ENCODE measurements around the gene ACAP2.

ACAP2 gene

DNA sequence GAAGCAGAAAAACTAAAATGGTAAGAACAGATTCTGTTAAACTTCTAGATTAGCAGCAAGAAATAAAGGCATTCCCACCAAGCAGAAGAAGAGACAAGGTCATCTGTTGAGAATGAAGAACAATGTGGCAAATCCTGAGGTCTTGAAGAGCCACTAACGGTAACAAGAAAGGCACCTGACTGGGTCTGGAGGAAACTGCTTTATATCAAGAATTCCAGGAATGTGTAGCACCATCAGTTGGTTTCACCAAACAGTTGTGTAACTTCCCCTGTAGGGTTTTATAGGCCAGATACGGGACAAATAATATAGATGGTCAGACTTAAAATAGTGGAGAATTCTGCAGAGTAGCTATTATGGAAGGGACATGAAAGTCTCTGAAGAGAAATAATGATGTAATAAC, 57.3 kb downstream of the ACAP2 start:
- H3K18ac ChIP-seq (ENCODE audit: low read length) = no peak overlapping the region
- peak overlapping the region; percentile 39 for H3K27ac ChIP-seq (ENCODE audit: low read depth, low read length)
- DNase-seq = peak; percentile 32 to 70
- peaks cover 3 to 6% of the 10 kb centered on the region in 2 experiments for H3K4me1 ChIP-seq (ENCODE audit: control insufficient read depth in 1 of 2, insufficient read depth in 2 of 2, low read length in 2 of 2)
- H2AK5ac ChIP-seq (ENCODE audit: low read length) = no peak overlapping the region
- no CpG with 5 or more reads among the region's 2 CpGs for WGBS (ENCODE audit: extremely low coverage, insufficient coverage, insufficient read length)
- H3K4me2 ChIP-seq (ENCODE audit: low read length) = no peak overlapping the region
- no peak overlapping the region for H2AFZ ChIP-seq (ENCODE audit: insufficient read depth, low read length, poor library complexity)
- no peak overlapping the region for H3K9ac ChIP-seq (ENCODE audit: low read length)
- H3K36me3 ChIP-seq (ENCODE audit: control insufficient read depth in 1 of 2, insufficient read depth in 2 of 2, low read length in 2 of 2) = peaks cover 0 to 2% of the 10 kb centered on the region in 2 experiments
- no peak overlapping the region for H2BK5ac ChIP-seq (ENCODE audit: low read depth, low read length, poor library complexity)
- no peak overlapping the region for H4K8ac ChIP-seq (ENCODE audit: low read depth, low read length)
- H3K27me3 ChIP-seq (ENCODE audit: insufficient read depth, low read length) = no peaks in the 10 kb centered on the region
- no peak overlapping the region for H4K91ac ChIP-seq (ENCODE audit: low read depth, low read length)
- H3K23ac ChIP-seq (ENCODE audit: low read length) = no peak overlapping the region
- H2BK12ac ChIP-seq (ENCODE audit: low read length) = no peak overlapping the region
- no peak overlapping the region for H3K4me3 ChIP-seq (ENCODE audit: low read depth, low read length)
- peaks cover 3% of the 10 kb centered on the region for H3K79me1 ChIP-seq (ENCODE audit: low read length)
- no peak overlapping the region for H3K4ac ChIP-seq (ENCODE audit: low read depth, low read length)
- no peak overlapping the region for H3K14ac ChIP-seq (ENCODE audit: low read length)
- no peak overlapping the region for H2BK120ac ChIP-seq (ENCODE audit: insufficient read depth, low read length, poor library complexity)
- no peaks in the 10 kb centered on the region for H3K9me3 ChIP-seq (ENCODE audit: insufficient read depth, low read depth, low read length)
- no peak overlapping the region for H4K12ac ChIP-seq (ENCODE audit: low read depth, low read length)
- H3K79me2 ChIP-seq (ENCODE audit: control insufficient read depth, insufficient read depth, low read length, poor library complexity) = no peaks in the 10 kb centered on the region

DNA sequence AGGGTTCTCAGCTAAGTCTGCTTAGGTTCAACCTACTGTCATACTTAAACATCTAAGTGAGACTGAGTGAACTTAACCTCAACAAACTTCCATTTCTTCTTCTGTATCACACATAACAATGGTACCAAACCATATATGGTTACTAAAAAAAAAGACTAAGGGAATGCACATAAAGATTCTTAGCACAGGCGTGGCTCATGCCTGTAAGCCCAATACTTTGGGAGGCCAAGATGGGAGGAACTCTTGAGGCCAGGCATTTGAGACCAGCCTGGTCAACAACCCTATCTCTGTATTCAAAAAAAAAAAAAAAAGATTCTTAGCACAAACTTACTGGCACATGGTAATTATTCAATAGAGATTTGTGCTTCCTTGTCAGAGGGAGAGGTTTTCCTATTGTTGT, 57.9 kb downstream of the ACAP2 start:
- H3K4me2 ChIP-seq (ENCODE audit: low read length) = no peak overlapping the region
- no peak overlapping the region for H2BK120ac ChIP-seq (ENCODE audit: insufficient read depth, low read length, poor library complexity)

DNA sequence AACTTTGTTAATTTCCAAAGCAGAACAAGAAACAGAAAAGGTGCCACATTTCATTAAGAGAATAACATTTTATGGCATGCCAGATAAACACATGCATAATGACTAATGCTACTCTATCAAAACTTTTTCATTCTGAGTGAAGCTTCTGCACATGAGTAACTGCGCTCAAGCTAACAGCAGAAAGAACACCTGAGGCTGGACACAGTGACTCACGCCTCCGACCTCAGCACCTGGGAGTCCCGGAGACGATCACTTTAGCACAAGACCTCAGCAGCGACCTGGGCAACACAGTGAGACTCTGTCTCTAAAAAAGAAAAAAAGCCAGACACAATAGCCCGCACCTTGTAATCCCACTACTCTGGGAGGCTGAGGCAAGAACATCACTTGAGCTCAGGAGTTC, 70.6 kb downstream of the ACAP2 start:
- Histone ChIP-seq H2AFZ (ENCODE audit: insufficient read depth, low read length, poor library complexity) (no peak overlapping the region), H3K4me1 (ENCODE audit: control insufficient read depth in 1 of 2, insufficient read depth in 2 of 2, low read length in 2 of 2) (no peaks in the 10 kb centered on the region), H3K18ac (ENCODE audit: low read length) (no peak overlapping the region), H3K27ac (ENCODE audit: low read depth, low read length) (no peak overlapping the region), H4K12ac (ENCODE audit: low read depth, low read length) (no peak overlapping the region), H3K4me2 (ENCODE audit: low read length) (no peak overlapping the region), H3K36me3 (ENCODE audit: control insufficient read depth in 1 of 2, insufficient read depth in 2 of 2, low read length in 2 of 2) (peaks cover 0 to 3% of the 10 kb centered on the region in 2 experiments), H4K8ac (ENCODE audit: low read depth, low read length) (no peak overlapping the region), H3K14ac (ENCODE audit: low read length) (no peak overlapping the region), H4K91ac (ENCODE audit: low read depth, low read length) (no peak overlapping the region), H3K4ac (ENCODE audit: low read depth, low read length) (no peak overlapping the region), H2BK5ac (ENCODE audit: low read depth, low read length, poor library complexity) (no peak overlapping the region), H2AK5ac (ENCODE audit: low read length) (no peak overlapping the region), H3K23ac (ENCODE audit: low read length) (no peak overlapping the region), H2BK120ac (ENCODE audit: insufficient read depth, low read length, poor library complexity) (no peak overlapping the region), H3K9me3 (ENCODE audit: insufficient read depth, low read depth, low read length) (no peaks in the 10 kb centered on the region), H3K9ac (ENCODE audit: low read length) (no peak overlapping the region), H2BK12ac (ENCODE audit: low read length) (no peak overlapping the region), H3K79me2 (ENCODE audit: control insufficient read depth, insufficient read depth, low read length, poor library complexity) (no peaks in the 10 kb centered on the region), H3K4me3 (ENCODE audit: low read depth, low read length) (no peak overlapping the region), H3K79me1 (ENCODE audit: low read length) (no peaks in the 10 kb centered on the region), H3K27me3 (ENCODE audit: insufficient read depth, low read length) (no peaks in the 10 kb centered on the region)
- DNase-seq = peak; percentile 37 to 48
- no CpG with 5 or more reads among the region's 7 CpGs for WGBS (ENCODE audit: extremely low coverage, insufficient coverage, insufficient read length)

More for the DNA sequence above, 57.9 kb downstream of the ACAP2 start:
- Histone ChIP-seq H3K27me3 (ENCODE audit: insufficient read depth, low read length) (no peaks in the 10 kb centered on the region), H3K23ac (ENCODE audit: low read length) (no peak overlapping the region), H3K79me2 (ENCODE audit: control insufficient read depth, insufficient read depth, low read length, poor library complexity) (no peaks in the 10 kb centered on the region), H3K18ac (ENCODE audit: low read length) (no peak overlapping the region), H2BK5ac (ENCODE audit: low read depth, low read length, poor library complexity) (no peak overlapping the region), H3K79me1 (ENCODE audit: low read length) (peaks cover 3% of the 10 kb centered on the region), H2BK12ac (ENCODE audit: low read length) (no peak overlapping the region), H4K8ac (ENCODE audit: low read depth, low read length) (no peak overlapping the region), H4K12ac (ENCODE audit: low read depth, low read length) (no peak overlapping the region), H4K91ac (ENCODE audit: low read depth, low read length) (no peak overlapping the region), H2AK5ac (ENCODE audit: low read length) (no peak overlapping the region), H3K4me3 (ENCODE audit: low read depth, low read length) (no peak overlapping the region), H3K4ac (ENCODE audit: low read depth, low read length) (no peak overlapping the region), H3K9me3 (ENCODE audit: insufficient read depth, low read depth, low read length) (no peaks in the 10 kb centered on the region), H3K27ac (ENCODE audit: low read depth, low read length) (no peak overlapping the region), H2AFZ (ENCODE audit: insufficient read depth, low read length, poor library complexity) (no peak overlapping the region), H3K36me3 (ENCODE audit: control insufficient read depth in 1 of 2, insufficient read depth in 2 of 2, low read length in 2 of 2) (peaks cover 0 to 2% of the 10 kb centered on the region in 2 experiments), H3K4me1 (ENCODE audit: control insufficient read depth in 1 of 2, insufficient read depth in 2 of 2, low read length in 2 of 2) (peaks cover 3 to 6% of the 10 kb centered on the region in 2 experiments), H3K9ac (ENCODE audit: low read length) (no peak overlapping the region), H3K14ac (ENCODE audit: low read length) (no peak overlapping the region)
- no CpG with 5 or more reads among the region's 1 CpG for WGBS (ENCODE audit: extremely low coverage, insufficient coverage, insufficient read length)
- peak in 1 of 2 donors; percentile 9 for DNase-seq

DNA sequence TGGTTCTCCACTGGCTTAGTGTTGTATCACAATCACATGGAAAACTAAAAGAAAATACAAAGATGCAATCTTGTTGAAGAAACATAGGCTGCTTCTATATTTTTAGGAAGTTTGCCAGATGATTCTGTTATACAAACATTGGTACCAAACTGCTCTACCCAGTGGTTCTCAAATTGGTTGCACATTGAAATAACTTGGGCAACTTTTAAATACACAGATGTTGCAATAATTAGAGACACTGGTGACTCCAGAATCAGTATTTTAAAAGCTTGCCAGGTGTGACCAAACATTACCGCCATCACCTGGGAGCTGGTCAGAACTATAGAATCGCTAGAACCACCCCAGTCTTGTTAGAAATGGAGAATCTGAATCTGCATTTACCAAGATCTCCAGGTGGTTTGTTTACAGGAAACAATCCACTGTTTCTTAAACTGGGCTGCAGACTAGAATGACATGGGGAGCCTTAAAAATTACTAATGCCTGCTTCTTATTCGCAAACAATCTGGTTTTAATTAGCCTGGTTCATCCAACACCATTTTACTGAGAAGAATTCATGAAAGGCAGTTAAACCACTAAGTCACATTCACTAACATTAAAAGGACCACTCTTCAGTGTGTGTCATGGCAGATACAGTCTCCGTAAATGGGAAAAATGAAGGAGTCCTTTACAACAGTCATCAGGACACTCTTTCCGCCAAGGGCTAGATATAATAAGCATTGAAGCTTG, 76.5 kb downstream of the ACAP2 start:
- no peak overlapping the region for H3K4ac ChIP-seq (ENCODE audit: low read depth, low read length)
- no peak overlapping the region for H3K4me3 ChIP-seq (ENCODE audit: low read depth, low read length)
- no CpG with 5 or more reads among the region's 5 CpGs for WGBS (ENCODE audit: extremely low coverage, insufficient coverage, insufficient read length)
- H3K36me3 ChIP-seq (ENCODE audit: control insufficient read depth in 1 of 2, insufficient read depth in 2 of 2, low read length in 2 of 2) = peaks cover 0 to 3% of the 10 kb centered on the region in 2 experiments
- H3K79me1 ChIP-seq (ENCODE audit: low read length) = no peaks in the 10 kb centered on the region
- no peak overlapping the region for H2BK120ac ChIP-seq (ENCODE audit: insufficient read depth, low read length, poor library complexity)
- no peaks in the 10 kb centered on the region for H3K4me1 ChIP-seq (ENCODE audit: control insufficient read depth in 1 of 2, insufficient read depth in 2 of 2, low read length in 2 of 2)
- no peak overlapping the region for H3K27ac ChIP-seq (ENCODE audit: low read depth, low read length)
- no peak overlapping the region for H2BK12ac ChIP-seq (ENCODE audit: low read length)
- no peaks in the 10 kb centered on the region for H3K27me3 ChIP-seq (ENCODE audit: insufficient read depth, low read length)
- H2AFZ ChIP-seq (ENCODE audit: insufficient read depth, low read length, poor library complexity) = no peak overlapping the region
- H3K9ac ChIP-seq (ENCODE audit: low read length) = no peak overlapping the region
- H3K14ac ChIP-seq (ENCODE audit: low read length) = no peak overlapping the region
- DNase-seq = no peak
- H2BK5ac ChIP-seq (ENCODE audit: low read depth, low read length, poor library complexity) = no peak overlapping the region
- no peak overlapping the region for H4K12ac ChIP-seq (ENCODE audit: low read depth, low read length)
- no peak overlapping the region for H2AK5ac ChIP-seq (ENCODE audit: low read length)
- no peak overlapping the region for H4K8ac ChIP-seq (ENCODE audit: low read depth, low read length)
- no peak overlapping the region for H4K91ac ChIP-seq (ENCODE audit: low read depth, low read length)
- no peak overlapping the region for H3K23ac ChIP-seq (ENCODE audit: low read length)
- H3K9me3 ChIP-seq (ENCODE audit: insufficient read depth, low read depth, low read length) = no peaks in the 10 kb centered on the region
- no peak overlapping the region for H3K18ac ChIP-seq (ENCODE audit: low read length)
- no peaks in the 10 kb centered on the region for H3K79me2 ChIP-seq (ENCODE audit: control insufficient read depth, insufficient read depth, low read length, poor library complexity)
- no peak overlapping the region for H3K4me2 ChIP-seq (ENCODE audit: low read length)
